Bronchial epithelial cell (primary cell): ENCODE results near the gene PTPRD. TPM values are rescaled to one million over a fixed set of nuclear protein-coding genes. Genes with fewer than 3 reads are reported as not detected.

Source experiments
- DNase-seq: peaks from one replicate; pipeline ENCODE4 v3.0.0-alpha.2; 2010; ENCODE audit warnings: low read depth
- FAIRE-seq: peaks from 2 replicates; lab custom pipeline; 2011; peaks lifted over from hg19 to GRCh38; lab: Jason Lieb, UNC
- H3K27me3 ChIP-seq: 2 replicates; pipeline ENCODE4 v1.5.1; 2011; ENCODE audit warnings: low read length; ENCODE audit not compliant: control insufficient read depth, insufficient read depth
- H3K36me3 ChIP-seq: 2 replicates; pipeline ENCODE4 v1.5.1; 2011; ENCODE audit warnings: low read length; ENCODE audit not compliant: control insufficient read depth, insufficient read depth
- H3K4me3 ChIP-seq: 2 replicates; pipeline ENCODE4 v1.5.1; 2011; ENCODE audit warnings: mild to moderate bottlenecking, low read depth, low read length, control low read depth
- total RNA-seq: library from RNA; depleted of rRNA; stranded (reverse); fragments of >200 nt; gene quantifications from 2 replicates; pipeline ENCODE4 v1.2.1, GENCODE V29; 2014
- TF ChIP-seq, protein P1 (sequence below): IDR thresholded peaks from 2 replicates; pipeline ENCODE4 v1.5.1; 2011; ENCODE audit warnings: mild to moderate bottlenecking, moderate library complexity, low read length, control low read depth, inconsistent platforms; ENCODE audit not compliant: insufficient read depth, severe bottlenecking

Gene PTPRD
- total RNA-seq, 1 donor from 2014 or later = 2.9 TPM

DNA sequence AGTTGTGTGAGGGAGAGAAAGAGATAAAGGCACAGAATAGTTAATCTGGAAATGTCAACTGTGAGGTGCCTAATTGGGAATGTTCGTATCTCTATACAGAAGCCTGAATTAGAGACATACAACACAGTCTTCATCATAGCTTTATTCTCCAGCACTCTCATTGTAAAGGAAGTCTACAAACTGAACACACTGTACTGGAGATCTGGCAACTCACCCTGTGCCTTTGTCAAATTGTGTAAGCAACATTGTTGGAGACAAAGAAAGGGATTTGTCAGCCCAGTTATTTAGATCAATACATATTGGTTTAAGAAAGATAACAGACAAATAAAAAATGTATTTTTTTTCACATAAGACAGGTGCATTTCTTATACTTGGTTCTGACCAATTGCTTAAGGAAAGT is 1980.3 kb downstream of the PTPRD start:
- FAIRE-seq = no peak

DNA sequence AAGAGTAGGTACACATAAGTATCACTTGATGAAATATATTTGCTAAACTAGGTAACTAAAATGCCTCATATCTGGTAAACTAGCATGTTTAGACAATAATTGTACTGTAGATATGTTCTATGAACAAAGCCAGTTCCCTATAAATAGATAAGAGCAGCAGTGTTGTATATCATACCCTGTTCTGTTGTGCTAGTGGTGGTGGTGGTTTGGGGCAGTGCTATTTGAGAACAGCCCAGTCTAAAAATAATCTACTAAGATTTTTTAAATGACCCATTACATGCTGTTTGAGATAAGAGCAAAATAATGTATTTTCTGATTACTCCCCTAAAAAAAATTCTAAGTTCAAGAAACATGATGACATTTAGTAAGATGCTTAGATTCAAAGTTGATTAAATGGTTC is 1984.0 kb downstream of the PTPRD start:
- H3K36me3 ChIP-seq = no peaks in the 10 kb centered on the region
- TF ChIP-seq, protein P1, sequence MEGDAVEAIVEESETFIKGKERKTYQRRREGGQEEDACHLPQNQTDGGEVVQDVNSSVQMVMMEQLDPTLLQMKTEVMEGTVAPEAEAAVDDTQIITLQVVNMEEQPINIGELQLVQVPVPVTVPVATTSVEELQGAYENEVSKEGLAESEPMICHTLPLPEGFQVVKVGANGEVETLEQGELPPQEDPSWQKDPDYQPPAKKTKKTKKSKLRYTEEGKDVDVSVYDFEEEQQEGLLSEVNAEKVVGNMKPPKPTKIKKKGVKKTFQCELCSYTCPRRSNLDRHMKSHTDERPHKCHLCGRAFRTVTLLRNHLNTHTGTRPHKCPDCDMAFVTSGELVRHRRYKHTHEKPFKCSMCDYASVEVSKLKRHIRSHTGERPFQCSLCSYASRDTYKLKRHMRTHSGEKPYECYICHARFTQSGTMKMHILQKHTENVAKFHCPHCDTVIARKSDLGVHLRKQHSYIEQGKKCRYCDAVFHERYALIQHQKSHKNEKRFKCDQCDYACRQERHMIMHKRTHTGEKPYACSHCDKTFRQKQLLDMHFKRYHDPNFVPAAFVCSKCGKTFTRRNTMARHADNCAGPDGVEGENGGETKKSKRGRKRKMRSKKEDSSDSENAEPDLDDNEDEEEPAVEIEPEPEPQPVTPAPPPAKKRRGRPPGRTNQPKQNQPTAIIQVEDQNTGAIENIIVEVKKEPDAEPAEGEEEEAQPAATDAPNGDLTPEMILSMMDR = no peak
- DNase-seq = no peak
- no peak for FAIRE-seq
- H3K4me3 ChIP-seq = no peak overlapping the region
- H3K27me3 ChIP-seq = no peaks in the 10 kb centered on the region

More for the DNA sequence above, 1980.3 kb downstream of the PTPRD start:
- TF ChIP-seq, protein P1 = no peak
- Histone ChIP-seq H3K36me3 (no peaks in the 10 kb centered on the region), H3K4me3 (no peak overlapping the region), H3K27me3 (no peaks in the 10 kb centered on the region)
- DNase-seq = no peak

DNA sequence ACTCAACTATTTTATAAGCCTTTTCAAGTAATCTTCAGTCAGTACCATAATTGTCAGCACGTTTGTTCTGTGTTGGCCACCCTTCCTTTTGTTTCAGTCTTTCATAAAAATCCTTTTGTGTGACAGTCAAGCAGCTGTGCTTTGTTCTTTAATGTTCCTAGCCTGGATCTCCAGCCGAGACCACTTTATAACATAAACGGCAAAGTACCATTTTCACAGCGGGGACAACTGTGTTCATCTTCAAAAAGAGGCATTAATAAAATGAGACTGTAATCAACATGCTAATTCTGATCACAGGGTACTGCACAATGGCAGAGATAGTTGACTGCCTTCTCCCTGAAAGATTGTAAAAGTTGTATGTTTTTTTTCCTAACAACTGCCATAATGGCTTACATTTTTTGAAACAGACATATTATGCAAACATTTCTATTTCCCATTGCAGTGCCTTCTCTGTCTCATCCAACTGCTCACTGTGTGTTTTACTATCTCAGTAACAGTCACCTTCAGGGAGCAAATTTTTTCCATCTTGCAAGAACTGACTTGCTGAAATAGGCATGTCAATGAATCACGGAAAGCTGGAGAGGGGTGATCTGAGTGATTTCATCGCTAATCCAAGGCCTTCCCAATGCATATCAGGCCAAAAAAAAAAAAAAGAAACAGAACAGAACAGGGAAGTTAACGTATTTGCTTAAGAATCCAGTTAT is 1984.7 kb downstream of the PTPRD start:
- peak; percentile 98 for DNase-seq
- no peak overlapping the region for H3K4me3 ChIP-seq
- FAIRE-seq = peak; percentile 66
- TF ChIP-seq, protein P1 = no peak
- no peaks in the 10 kb centered on the region for H3K27me3 ChIP-seq
- no peaks in the 10 kb centered on the region for H3K36me3 ChIP-seq

DNA sequence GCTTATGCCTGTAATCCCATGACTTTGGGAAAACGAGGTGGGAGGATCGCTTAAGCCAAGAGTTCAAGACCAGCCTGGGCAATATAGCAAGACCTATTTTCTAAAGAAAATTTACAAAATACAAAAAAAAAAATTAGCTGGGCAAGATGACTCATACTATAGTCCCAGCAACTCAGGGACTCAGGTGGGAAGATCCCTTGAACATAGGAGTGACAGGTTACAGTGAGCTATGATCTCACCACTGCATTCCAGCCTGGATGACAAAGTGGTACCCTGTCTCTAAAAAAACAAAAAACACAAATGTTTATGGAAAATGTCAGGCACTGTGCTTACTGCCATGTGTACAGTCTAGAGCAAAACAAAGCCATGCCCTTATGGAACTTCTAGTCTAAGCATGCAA is 1989.9 kb downstream of the PTPRD start:
- no peaks in the 10 kb centered on the region for H3K27me3 ChIP-seq
- H3K4me3 ChIP-seq = no peak overlapping the region
- H3K36me3 ChIP-seq = no peaks in the 10 kb centered on the region
- DNase-seq (peak; percentile 22), FAIRE-seq (no peak)
- TF ChIP-seq, protein P1 = no peak

DNA sequence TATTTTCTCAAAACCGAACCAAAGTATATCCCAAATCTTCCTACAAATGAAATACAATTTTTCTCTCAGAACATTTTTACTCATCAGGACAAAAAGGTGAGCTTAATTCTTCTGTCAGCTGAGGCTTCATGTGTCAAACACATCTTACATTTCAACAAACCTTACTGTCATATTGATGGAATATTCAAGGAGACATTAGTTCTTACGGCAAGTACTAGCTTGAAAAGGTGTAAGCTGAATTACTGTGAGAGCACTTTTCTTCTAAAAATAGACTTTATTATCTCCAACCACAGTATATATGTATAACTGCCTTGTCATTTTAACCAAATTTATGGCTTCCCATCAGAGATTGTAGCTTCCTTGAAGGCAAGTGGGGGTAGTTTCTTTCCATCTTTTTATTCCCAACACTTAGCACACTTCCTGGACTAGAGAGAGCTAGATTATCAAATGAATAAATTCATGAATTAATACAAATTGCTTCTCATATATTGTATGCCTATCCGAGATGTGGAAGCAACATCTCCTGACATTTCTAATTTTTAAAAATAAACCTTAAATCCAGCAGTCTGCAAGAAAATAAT is 1990.5 kb downstream of the PTPRD start:
- Histone ChIP-seq H3K27me3 (no peaks in the 10 kb centered on the region), H3K36me3 (no peaks in the 10 kb centered on the region), H3K4me3 (no peak overlapping the region)
- no peak for FAIRE-seq
- TF ChIP-seq, protein P1 = no peak
- DNase-seq = no peak
